ENCODE data around the gene ENDOU.
"Not testable (repeated sequence)": the region's sequence is repeated elsewhere in the genome, so short reads cannot be mapped to it uniquely, and the experiment has no call there.

ENDOU gene

DNA sequence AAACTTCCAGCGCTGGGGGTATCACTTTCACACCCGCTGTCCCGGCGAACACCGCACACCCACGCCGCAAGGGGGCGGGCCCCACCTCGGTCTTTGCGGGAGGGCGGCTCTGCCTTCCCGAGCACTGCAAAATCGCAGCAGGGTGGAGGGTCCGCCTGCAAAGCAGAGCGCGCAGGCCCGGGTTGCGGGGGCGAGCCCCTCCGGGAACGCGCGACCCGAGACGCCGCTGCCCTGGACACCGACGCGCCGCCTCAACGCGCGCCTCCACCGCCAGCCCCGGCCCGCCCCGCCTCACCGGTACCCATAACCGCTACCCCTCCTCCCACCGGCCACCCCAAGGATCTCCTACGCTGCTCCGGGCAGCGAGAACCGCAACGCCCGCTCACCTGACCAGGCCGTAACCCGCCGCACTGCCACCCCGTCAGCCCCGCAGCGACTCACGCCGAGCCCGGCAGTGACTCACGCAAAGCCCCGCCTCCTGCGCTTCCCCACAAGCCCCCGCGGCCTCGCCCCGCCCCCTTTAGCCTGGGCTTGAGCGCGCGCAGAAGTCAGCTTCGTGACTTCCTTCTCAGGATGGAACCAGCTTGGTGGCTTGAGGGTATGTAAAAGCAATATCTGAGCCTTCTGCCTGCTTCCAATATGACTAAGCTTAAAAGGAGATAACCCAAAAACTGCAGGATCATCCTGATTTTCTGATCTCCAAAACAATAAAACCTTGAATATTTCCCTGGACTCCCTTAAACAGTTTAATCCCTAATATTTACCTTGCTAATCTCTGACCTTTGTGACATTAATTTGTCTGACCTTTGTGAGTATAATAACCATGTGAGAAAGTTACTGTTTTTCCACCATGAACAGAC, 19.5 kb downstream of the ENDOU start, which contains the start of gene RPAP3:
Gene RPAP3 (minus strand): TSS at position 465 of the 860 bp plus-strand sequence. CDS start 3,190 bp downstream, outside the sequence.
- peak within 1 kb of the TSS; percentile 71 for H3K4me3 ChIP-seq (ENCODE audit: low read depth, low read length)
- peak; percentile 73 for DNase-seq (ENCODE audit: low read depth)

DNA sequence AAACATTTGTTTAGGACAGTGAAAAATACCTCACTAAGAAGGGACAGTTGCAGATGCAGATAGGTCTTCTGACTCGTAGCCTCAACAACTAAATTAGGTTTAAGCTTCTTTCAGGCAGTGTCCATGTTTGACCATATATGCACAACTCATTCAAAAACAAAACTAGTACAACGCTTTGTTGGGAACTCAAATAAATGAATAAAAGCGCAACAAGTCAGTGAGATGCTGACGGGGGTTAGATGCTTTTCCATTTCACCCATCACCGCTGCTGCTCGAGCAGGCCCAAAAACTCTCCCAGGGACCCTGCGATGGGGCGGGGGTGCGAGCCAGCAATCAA, 20.1 kb downstream of the ENDOU start:
- no peak for DNase-seq (ENCODE audit: low read depth)
- H3K4me3 ChIP-seq (ENCODE audit: low read depth, low read length): peak overlapping the region; percentile 71

- H3K4me3 ChIP-seq (ENCODE audit: low read depth, low read length): peak overlapping the region; percentile 71
- DNase-seq (ENCODE audit: low read depth): no peak
These were observed 20.6 kb downstream of the ENDOU start for GRCh38 chr12:47704719-47705118.

- DNase-seq (ENCODE audit: low read depth): no peak
- H3K4me3 ChIP-seq (ENCODE audit: low read depth, low read length): no peak overlapping the region
These were observed 25.0 kb downstream of the ENDOU start for GRCh38 chr12:47700263-47700662.

DNA sequence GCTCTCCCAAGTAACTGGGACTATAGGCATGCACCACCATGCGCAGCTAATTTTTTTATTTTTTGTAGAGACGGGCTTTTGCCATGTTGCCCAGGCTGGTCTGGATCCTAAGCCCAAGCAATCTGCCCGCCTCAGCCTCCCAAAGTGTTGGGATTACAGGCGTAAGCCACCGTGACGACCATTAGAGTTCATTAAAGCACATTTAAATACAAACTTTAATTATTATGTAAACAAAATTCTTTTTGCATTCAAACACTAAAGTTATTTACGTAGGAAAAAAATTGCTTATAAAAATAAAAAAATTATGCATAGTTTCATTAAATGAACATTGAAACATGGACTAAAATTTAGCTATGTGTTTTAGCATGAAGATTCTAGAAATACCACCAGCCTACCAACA, 26.7 kb downstream of the ENDOU start:
- no peak for DNase-seq (ENCODE audit: low read depth)
- no peak overlapping the region for H3K4me3 ChIP-seq (ENCODE audit: low read depth, low read length)

- DNase-seq (ENCODE audit: low read depth): no peak
- no peak overlapping the region for H3K4me3 ChIP-seq (ENCODE audit: low read depth, low read length)
These were observed 27.2 kb downstream of the ENDOU start for GRCh38 chr12:47698055-47698454.

- H3K4me3 ChIP-seq (ENCODE audit: low read depth, low read length): no peak overlapping the region
- DNase-seq (ENCODE audit: low read depth): no peak
These were observed 36.1 kb downstream of the ENDOU start for GRCh38 chr12:47689215-47689614.

DNA sequence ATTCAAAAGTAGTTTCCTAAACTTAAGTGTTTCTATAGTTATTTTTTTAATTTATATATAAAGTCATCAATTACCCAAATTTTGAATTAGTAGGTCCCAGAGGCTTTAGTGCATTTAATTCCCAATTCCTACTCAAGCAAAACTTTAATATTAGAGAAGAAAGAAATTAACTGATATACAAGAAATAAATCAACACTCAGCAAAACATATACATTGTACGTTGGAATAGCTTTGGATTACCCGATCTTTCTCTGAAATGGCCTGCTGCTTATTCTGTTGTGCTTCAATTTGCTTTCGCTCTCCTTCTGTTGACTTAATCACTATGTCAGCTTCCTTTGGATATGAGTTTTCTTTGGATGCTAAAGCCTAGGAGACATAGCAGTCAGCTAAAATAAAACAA, 37.7 kb downstream of the ENDOU start:
- no peak overlapping the region for H3K4me3 ChIP-seq (ENCODE audit: low read depth, low read length)
- no peak for DNase-seq (ENCODE audit: low read depth)

DNA sequence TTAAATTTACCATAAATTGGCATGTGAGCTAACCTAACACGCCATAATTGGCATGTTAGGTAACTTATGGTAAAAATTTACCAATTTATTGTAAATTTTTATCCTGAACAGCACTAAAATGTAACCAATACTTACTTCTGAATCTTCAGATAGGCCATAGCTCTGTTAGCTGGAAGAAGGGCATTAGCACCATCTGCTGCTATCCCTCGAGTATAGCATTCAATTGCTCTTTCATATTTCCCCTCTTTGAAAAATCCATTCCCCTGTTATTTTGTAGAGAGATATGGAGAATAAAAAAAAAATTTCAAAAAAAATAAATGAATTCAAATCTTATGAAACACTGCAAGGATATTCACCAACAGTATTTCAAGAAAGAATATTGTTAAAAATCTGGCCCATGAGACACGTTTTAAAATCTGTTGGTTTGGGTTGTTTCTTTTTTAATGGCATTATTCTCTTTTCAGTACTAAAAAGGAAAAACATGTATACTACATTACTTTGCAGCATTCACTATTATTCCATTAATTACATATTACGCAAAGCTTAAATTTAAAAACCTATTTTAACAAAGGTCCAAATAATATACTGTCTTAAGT, 38.5 kb downstream of the ENDOU start:
- no peak overlapping the region for H3K4me3 ChIP-seq (ENCODE audit: low read depth, low read length)
- no peak for DNase-seq (ENCODE audit: low read depth)

DNA sequence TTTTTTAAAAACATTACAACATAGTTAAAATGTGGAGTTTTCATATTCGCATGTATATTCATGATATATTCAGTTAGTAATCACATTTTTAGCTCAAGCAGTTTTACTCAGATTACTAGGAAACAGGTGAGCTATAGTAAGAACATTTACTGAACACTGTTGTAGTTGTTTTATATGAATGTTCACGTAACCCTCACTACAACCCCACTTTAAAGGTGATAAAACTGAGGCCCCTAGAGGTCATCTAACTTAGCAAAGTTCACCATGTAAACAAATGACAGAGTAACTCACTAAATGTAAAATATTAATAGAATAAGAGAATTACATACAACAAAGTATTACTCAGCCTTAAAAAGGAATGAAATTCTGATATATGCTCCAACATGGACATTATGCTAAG, 45.5 kb downstream of the ENDOU start:
- DNase-seq (ENCODE audit: low read depth): no peak

GRCh38 chr12:47672068-47672467, 53.2 kb downstream of the ENDOU start:
- no peak overlapping the region for H3K4me3 ChIP-seq (ENCODE audit: low read depth, low read length)
- no peak for DNase-seq (ENCODE audit: low read depth)

More for the DNA sequence above, 45.5 kb downstream of the ENDOU start:
- no peak overlapping the region for H3K4me3 ChIP-seq (ENCODE audit: low read depth, low read length)

GRCh38 chr12:47667935-47668334, 57.4 kb downstream of the ENDOU start:
- DNase-seq (ENCODE audit: low read depth); H3K4me3 ChIP-seq (ENCODE audit: low read depth, low read length): not testable (repeated sequence)

All from skeletal muscle cell (primary cell).